Measurements from ENCODE around the gene C4orf50. TPM values are rescaled to one million over a fixed set of nuclear protein-coding genes. Genes with fewer than 3 reads are reported as not detected.
"Not testable (repeated sequence)": the region's sequence is repeated elsewhere in the genome, so short reads cannot be mapped to it uniquely, and the experiment has no call there.

The C4orf50 gene
- total RNA-seq, 1 experiment from 2014 or later: not detected

GRCh38 chr4:5996641-5997040 lies 21.6 kb downstream of the C4orf50 start:
- no peaks in the 10 kb centered on the region for H3K9me2 ChIP-seq (ENCODE audit: insufficient read depth)
- no peaks in the 10 kb centered on the region for H3K4me1 ChIP-seq (replicated peaks; ENCODE audit: insufficient read depth)
- no peak overlapping the region for H3K27ac ChIP-seq
- DNase-seq: no peak
- TF ChIP-seq, protein P1, sequence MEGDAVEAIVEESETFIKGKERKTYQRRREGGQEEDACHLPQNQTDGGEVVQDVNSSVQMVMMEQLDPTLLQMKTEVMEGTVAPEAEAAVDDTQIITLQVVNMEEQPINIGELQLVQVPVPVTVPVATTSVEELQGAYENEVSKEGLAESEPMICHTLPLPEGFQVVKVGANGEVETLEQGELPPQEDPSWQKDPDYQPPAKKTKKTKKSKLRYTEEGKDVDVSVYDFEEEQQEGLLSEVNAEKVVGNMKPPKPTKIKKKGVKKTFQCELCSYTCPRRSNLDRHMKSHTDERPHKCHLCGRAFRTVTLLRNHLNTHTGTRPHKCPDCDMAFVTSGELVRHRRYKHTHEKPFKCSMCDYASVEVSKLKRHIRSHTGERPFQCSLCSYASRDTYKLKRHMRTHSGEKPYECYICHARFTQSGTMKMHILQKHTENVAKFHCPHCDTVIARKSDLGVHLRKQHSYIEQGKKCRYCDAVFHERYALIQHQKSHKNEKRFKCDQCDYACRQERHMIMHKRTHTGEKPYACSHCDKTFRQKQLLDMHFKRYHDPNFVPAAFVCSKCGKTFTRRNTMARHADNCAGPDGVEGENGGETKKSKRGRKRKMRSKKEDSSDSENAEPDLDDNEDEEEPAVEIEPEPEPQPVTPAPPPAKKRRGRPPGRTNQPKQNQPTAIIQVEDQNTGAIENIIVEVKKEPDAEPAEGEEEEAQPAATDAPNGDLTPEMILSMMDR (conservative IDR thresholded peaks at IDR 0.05): no peak
- TF ChIP-seq EZH2 (IDR thresholded peaks at IDR 0.05; ENCODE audit: low read depth): no peak
- H4K20me1 ChIP-seq (ENCODE audit: insufficient read depth): no peaks in the 10 kb centered on the region
- intact Hi-C loops (cut with micrococcal nuclease; ENCODE audit: unreplicated experiment): no loop called here
- no peak overlapping the region for H3K4me2 ChIP-seq
- H3K4me3 ChIP-seq: no peak overlapping the region
- BruUV-seq (replicated peaks): no TSS peak
- peaks cover 49% of the 10 kb centered on the region for H3K27me3 ChIP-seq (ENCODE audit: insufficient read depth, low read depth)
- ChIA-PET CTCF (no interaction called here), POLR2A (ENCODE audit: unreplicated experiment) (no interaction called here)
- H3K36me3 ChIP-seq (ENCODE audit: low read depth): no peaks in the 10 kb centered on the region
- H3K79me2 ChIP-seq (ENCODE audit: low read depth): no peaks in the 10 kb centered on the region
- no peak overlapping the region for H2AFZ ChIP-seq
- no peaks in the 10 kb centered on the region for H3K9me3 ChIP-seq (ENCODE audit: insufficient read depth, low read depth)
- no peaks in the 10 kb centered on the region for H3F3A ChIP-seq (ENCODE audit: insufficient read depth, low read depth)

- Histone ChIP-seq H3K9me2 (ENCODE audit: insufficient read depth) (no peaks in the 10 kb centered on the region), H4K20me1 (ENCODE audit: insufficient read depth) (no peaks in the 10 kb centered on the region), H3K4me2 (no peak overlapping the region), H3K4me1 (replicated peaks; ENCODE audit: insufficient read depth) (no peaks in the 10 kb centered on the region), H3K27me3 (ENCODE audit: insufficient read depth, low read depth) (peaks cover 49% of the 10 kb centered on the region), H3K9me3 (ENCODE audit: insufficient read depth, low read depth) (no peaks in the 10 kb centered on the region), H3F3A (ENCODE audit: insufficient read depth, low read depth) (no peaks in the 10 kb centered on the region), H3K36me3 (ENCODE audit: low read depth) (no peaks in the 10 kb centered on the region), H3K27ac (no peak overlapping the region), H3K79me2 (ENCODE audit: low read depth) (no peaks in the 10 kb centered on the region), H3K4me3 (no peak overlapping the region), H2AFZ (no peak overlapping the region)
- no peak for DNase-seq
- intact Hi-C loops (cut with micrococcal nuclease; ENCODE audit: unreplicated experiment): no loop called here
- POLR2A ChIA-PET (ENCODE audit: unreplicated experiment): no interaction called here
- TF ChIP-seq, protein P1 (conservative IDR thresholded peaks at IDR 0.05): no peak
- no peak for TF ChIP-seq EZH2 (IDR thresholded peaks at IDR 0.05; ENCODE audit: low read depth)
- CTCF ChIA-PET: no interaction called here
- BruUV-seq (replicated peaks): no TSS peak
Observed at GRCh38 chr4:5995901-5996623, 22.2 kb downstream of the C4orf50 start.

DNA sequence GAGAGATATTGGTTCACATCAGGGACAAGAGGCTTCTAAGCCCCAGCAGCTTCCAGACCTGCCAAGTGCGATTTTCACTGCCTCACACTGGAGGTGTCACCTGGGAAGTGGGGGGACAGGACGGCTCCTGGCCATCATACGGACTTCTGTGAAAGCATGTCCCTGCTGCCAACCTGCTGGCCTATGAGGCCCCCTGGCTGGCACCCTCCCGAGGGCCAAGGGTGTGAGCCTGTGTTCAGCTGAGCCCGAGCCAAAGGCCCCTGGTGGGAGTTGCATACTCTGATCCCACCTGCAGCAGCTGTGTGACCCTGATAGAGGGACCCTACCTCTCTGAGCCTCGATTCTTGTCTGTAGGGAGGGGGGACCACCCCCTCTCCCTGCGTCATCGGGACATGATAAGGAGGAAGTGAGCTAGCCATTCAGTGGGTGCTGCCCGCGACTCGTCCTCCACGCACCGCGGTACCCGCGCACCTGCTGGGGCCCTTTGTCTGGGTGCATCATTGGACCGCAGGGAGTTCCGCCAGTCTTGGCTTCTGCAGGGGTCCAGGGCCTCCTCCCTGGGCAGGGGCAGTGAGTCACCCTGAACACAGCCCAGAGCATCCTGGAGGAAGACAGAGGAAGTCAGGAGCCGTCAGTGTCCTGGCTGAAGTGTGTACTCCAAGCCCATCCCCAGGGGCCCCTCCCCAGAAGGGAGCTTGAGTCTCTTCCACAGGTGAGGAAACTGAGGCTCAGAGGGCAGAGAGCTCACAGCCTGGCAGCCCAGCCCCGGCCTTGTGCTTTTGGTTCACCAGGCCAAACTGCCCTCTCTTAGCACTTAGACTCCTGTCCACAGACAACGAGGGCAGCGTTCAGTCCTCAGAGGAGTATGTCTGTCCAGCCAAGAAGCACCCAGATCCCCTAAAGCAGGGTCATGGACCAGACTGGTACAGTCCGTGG lies 24.1 kb downstream of the C4orf50 start:
- Histone ChIP-seq H3K27me3 (ENCODE audit: insufficient read depth, low read depth) (peaks cover 41% of the 10 kb centered on the region), H2AFZ (no peak overlapping the region), H3F3A (ENCODE audit: insufficient read depth, low read depth) (no peaks in the 10 kb centered on the region), H3K36me3 (ENCODE audit: low read depth) (no peaks in the 10 kb centered on the region), H3K27ac (no peak overlapping the region), H3K79me2 (ENCODE audit: low read depth) (no peaks in the 10 kb centered on the region), H3K9me2 (ENCODE audit: insufficient read depth) (no peaks in the 10 kb centered on the region), H3K4me1 (replicated peaks; ENCODE audit: insufficient read depth) (no peaks in the 10 kb centered on the region), H3K4me3 (no peak overlapping the region), H3K9me3 (ENCODE audit: insufficient read depth, low read depth) (no peaks in the 10 kb centered on the region), H4K20me1 (ENCODE audit: insufficient read depth) (no peaks in the 10 kb centered on the region), H3K4me2 (no peak overlapping the region)
- TF ChIP-seq, protein P1 (conservative IDR thresholded peaks at IDR 0.05): no peak
- TF ChIP-seq EZH2 (IDR thresholded peaks at IDR 0.05; ENCODE audit: low read depth): no peak
- BruUV-seq (replicated peaks): no TSS peak
- POLR2A ChIA-PET (ENCODE audit: unreplicated experiment): no interaction called here
- DNase-seq: no peak
- intact Hi-C loops (cut with micrococcal nuclease; ENCODE audit: unreplicated experiment): no loop called here
- CTCF ChIA-PET: no interaction called here

GRCh38 chr4:5993346-5993745 lies 24.9 kb downstream of the C4orf50 start:
- H3K9me2 ChIP-seq (ENCODE audit: insufficient read depth); H3K4me3 ChIP-seq; H2AFZ ChIP-seq; POLR2A ChIA-PET (ENCODE audit: unreplicated experiment); intact Hi-C loops (cut with micrococcal nuclease; ENCODE audit: unreplicated experiment); H4K20me1 ChIP-seq (ENCODE audit: insufficient read depth); H3K79me2 ChIP-seq (ENCODE audit: low read depth); H3K4me2 ChIP-seq; H3K4me1 ChIP-seq (replicated peaks; ENCODE audit: insufficient read depth); H3F3A ChIP-seq (ENCODE audit: insufficient read depth, low read depth); BruUV-seq (replicated peaks); H3K27ac ChIP-seq; H3K9me3 ChIP-seq (ENCODE audit: insufficient read depth, low read depth); H3K36me3 ChIP-seq (ENCODE audit: low read depth); DNase-seq: not testable (repeated sequence)
- peaks cover 47% of the 10 kb centered on the region for H3K27me3 ChIP-seq (ENCODE audit: insufficient read depth, low read depth)
- CTCF ChIA-PET: interaction anchor here (0.6 kb wide), 1 partner anchor 34 kb away, joined by 4 read pairs; no protein-coding TSS in a partner anchor

Data from PC-9 (cell line).